ENCODE results near the gene TGFBR1.

Gene TGFBR1

DNA sequence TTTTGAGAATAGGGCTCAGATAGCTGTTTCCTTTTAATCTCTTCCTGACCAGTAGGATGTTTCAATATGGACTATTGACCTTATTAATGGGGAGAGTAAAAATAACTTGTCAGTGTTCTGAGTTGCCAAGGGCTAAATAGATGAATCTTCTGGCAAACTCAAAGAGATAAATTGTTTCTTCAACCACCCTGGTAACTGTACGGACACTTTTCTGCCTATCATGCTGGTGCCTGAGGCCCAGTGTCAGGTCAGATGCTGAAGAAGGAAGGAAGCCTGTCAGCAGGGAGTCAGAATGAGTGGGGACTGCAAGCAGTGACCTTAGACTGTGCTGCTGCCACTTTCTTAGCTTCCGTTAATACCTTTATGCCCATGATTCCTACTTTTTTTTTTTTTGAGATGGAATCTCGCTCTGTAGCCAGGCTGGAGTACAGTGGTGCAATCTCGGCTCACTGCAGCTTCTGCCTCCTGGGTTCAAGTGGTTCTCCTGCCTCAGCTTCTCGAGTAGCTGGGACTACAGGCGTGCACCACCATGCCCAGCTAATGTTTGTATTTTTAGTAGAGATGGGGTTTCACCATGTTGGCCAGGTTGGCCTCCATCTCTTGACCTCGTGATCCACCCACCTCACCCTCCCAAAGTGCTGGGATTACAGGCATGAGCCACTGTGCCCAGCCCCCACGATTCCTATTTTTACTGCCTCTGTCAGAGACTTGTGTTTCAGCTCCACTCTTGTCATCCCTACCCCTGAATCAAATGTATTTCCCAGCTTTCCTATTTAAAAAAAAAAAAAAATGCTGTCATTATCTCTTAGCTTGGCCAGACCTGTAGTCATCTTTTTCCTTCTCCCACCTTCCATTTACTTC lies 33.7 kb downstream of the TGFBR1 start:
- no peak for DNase-seq

DNA sequence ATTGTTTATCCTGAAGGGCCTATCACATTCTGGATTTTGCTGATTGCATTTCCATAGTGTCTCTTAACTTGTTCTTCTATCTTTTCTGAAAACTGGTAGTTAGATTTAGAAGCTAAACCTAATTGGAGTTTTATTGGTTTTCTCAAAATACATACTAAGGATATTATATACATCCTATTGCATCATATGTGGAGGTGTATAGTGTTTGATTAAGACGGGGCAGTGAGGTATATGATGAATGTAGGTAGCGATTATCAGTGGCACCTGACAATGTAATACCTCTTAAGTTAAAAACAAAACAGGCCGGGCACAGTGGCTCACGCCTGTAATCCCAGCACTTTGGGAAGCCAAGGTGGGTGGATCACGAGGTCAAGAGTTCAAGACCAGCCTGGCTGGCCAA lies 35.0 kb downstream of the TGFBR1 start:
- DNase-seq, result no peak

DNA sequence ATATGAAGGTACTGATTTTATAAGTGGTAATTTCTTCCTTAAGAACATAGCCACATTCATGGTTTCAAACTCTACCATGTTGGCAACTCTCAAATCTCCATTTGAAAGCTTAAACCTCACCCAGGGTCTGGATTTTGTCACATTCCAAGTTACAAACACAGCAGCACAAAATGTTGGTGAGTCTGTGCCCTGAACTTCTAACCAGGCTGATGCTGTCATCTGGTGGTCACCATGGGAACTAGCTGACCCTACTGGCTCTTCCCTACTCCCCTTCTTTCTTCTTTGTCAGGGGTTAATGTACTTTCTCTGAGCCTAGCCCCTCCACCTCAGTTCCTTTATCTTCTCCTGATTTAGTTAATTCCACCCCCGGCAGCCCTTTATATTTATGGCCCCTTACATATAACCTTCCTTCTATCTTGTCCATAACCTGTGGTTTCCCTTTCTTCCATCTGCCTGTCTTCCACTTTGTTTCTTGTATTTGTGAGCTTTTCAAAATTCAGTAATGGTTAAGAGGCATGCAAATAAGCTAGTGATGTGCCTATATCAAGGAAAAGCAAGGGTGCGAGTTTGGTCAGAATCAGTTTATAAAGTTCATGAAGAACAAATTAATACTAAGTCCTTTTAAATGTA lies 35.9 kb downstream of the TGFBR1 start:
- DNase-seq, result peak; percentile 17

DNA sequence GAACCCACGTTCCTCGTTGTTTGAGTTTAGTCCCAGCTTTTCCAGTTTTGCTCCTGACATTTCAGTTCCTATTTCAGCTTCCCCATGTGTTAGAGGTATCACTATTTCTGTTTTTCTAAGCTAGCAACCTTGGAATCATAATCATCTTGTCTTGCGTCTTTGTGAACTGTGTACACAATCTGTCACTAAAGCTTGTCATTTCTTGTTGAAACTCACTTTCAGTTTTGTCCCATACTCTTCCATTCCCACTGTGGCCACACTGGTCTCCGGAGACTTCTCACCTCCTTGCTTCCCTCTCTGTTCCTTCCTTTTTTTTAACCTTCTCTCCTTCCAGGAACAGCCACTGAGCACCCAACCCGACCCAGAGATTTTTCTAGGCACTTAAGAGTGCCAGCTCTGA lies 36.9 kb downstream of the TGFBR1 start:
- DNase-seq, result no peak

DNA sequence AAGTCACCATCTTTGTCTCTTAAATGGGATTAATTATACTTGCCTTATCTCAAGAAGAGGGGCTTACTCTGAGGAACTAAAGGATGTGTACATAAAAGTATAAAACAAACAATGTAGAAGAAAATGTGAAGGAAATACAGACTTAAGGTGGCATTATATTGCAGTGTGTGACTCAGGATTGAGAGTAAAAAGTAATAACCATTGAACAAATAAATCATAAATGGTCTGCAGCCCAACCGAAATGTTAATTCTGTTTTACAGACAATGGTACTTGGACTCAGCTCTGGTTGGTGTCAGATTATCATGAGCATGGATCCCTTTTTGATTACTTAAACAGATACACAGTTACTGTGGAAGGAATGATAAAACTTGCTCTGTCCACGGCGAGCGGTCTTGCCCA lies 37.4 kb downstream of the TGFBR1 start:
- DNase-seq, result no peak

DNA sequence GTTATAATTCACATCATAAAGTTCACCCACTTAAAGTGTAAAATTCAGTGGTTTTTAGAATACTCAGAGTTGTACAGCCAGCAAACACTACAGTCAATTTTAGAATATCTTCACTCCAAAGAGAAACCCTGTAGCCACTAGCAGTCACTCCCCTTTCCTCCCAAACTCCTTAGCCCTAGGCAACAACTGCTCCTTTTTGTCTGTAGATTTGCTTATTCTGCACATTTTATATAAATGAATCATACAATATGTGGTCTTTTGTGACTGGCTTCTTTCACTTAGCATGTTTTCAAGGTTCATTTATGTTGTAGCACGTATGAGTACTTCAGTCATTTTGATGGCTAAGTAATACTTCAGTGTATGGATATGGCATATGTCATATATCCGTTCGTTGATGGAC lies 38.7 kb downstream of the TGFBR1 start:
- no peak for DNase-seq

DNA sequence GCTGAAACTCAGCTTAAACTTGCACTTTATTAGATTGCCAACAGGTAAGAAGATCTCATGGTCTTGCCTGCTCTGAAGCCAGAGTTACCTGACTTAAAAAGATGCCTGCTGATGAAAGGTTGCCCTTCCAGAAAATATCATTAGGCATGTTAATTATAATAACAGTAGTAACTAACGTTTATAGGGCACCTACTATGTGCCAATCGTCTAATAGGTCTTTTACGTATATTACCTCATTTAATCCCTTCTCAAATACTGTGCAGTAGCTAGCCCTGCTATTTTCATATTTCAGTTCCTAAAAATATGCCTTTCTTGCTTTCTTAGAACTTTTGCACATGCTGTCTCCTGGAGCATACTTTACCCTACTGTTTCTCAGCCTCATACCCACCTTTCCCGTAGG lies 40.1 kb downstream of the TGFBR1 start:
- DNase-seq, result no peak

DNA sequence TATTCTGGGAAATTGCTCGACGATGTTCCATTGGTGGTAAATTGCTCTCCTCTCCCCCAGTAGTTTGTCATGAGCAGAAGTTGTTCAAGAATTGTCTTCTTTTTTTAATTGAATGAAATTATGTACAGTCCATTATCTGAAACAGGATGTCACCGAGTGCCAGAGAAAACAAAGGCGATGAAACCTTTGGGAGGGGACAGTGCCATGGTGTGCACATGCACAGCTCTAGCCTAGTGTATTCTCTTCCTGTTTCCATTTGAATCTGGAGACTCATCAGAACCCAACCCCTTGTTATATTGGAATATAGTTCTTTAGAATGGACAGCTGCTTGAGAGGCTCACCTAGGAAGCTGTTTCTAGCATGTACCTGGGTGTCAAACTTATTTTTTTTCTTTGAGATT lies 41.7 kb downstream of the TGFBR1 start:
- DNase-seq, result no peak

DNA sequence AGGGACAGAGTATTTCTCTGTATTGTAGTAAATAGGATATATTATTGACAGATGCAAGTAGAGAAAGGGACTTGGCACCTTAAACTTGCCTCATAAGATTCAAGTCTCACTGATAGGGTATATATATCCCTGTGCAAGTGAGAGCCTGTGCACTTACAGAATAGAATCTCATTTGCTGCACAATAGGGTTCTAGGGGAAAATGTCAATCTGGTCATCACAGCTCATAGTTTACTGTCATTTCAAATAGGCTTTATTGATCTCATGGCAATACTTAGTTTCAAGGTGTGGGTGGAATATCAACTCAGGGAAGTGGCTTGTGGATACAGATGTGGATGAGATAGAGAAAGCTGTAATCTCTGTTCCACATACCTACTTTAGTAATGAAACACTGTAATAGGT lies 42.3 kb downstream of the TGFBR1 start:
- DNase-seq, result no peak

DNA sequence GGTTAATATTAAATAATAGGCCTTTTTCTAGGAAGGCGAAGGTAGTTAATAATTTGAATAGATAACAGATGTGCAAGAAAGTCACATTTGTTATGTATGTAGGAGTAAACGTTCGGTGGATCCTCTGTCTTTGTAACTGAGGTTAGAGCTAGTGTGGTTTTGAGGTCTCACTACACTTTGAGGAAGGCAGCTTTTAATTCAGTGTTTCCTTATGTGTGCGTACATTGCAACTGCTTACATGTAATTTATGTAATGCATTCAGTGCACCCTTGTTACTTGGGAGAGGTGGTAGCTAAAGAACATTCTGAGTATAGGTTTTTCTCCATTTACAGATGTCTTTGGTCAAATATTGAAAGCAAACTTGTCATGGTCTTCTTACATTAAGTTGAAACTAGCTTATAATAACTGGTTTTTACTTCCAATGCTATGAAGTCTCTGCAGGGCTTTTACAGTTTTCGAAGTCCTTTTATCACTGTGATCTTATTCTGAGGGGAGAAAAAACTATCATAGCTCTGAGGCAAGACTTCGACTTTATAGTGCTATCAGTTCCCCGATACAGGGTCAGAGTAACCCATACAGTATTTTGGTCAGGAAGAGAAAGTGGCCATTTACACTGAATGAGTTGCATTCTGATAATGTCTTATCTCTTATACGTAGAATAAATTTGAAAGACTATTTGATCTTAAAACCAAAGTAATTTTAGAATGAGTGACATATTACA lies 45.7 kb downstream of the TGFBR1 start:
- no peak for DNase-seq

DNA sequence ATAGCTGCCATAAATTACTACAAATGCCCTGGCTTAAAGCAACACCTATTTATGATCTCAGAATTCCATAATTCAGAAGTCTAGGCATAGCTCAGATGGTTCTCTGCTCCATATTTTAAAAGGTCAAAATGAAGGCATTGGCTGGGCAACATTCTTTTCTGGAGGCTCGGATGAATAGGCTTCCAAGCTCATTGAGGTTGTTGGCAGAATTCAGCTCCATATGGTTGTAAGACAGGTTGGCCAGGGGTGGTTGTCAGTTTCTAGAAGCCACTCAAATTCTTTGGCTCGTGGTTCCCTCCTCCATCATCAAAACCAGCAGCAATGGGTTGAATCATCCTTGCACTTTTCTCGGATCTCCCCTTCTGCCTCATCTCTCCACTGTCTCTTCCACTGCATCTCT lies 49.4 kb downstream of the TGFBR1 start:
- DNase-seq, result no peak

DNA sequence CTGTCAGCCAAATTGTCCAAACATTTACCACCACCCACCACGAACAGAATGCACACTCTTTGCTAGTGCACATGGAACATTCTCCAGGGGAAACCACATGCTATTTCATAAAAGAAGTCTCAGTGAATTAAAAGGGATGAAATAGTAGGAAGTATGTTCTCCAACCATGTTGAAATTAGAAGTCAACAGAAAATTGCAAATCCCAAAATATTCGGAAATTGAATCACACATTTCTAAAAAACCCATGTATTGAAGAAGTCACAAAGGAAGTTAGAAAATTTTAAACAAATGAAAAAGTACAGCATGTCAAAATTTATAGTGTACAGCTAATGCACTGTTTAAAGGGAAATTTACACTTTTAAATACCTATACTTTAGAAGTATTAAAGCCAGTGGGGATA lies 50.8 kb downstream of the TGFBR1 start:
- DNase-seq, result no peak

DNA sequence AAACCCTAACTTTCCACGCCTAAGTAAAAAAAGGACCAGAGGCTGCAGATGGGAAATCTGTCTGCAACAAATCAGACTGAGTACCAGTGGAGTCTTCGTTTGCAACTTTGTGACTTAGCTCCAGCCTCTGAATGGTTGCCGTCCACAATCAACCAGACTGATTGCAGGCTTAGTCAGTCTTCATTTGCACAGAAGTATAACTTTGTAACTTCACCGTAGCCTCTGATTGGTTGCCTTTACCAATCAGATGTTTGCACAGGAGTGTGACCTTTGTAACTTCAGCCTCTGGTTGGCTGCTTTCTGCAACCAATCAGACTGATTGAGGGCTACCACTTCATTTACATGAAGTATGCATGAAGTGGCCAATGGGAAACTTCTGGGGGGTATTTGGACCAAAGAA lies 53.7 kb downstream of the TGFBR1 start:
- DNase-seq, result no peak

DNA sequence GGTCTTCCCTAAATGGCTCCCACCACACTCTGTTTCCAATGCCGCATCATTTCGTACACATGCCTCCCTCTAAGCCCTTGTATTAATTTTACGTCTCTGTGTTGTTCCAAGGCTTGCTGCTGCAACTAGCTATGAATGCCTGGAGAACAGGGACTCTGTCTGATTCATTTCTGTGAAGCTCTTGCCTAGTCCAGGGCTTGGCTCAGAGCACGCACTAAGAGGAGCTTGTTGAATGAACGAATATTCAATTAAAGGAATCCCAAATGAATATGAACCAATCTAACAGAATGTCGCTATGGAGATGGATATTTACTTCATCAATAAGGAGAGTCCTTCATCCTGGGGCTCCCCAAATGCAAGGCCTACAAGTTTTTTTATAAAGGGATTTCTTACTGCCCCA lies 55.3 kb downstream of the TGFBR1 start:
- DNase-seq, result no peak

DNA sequence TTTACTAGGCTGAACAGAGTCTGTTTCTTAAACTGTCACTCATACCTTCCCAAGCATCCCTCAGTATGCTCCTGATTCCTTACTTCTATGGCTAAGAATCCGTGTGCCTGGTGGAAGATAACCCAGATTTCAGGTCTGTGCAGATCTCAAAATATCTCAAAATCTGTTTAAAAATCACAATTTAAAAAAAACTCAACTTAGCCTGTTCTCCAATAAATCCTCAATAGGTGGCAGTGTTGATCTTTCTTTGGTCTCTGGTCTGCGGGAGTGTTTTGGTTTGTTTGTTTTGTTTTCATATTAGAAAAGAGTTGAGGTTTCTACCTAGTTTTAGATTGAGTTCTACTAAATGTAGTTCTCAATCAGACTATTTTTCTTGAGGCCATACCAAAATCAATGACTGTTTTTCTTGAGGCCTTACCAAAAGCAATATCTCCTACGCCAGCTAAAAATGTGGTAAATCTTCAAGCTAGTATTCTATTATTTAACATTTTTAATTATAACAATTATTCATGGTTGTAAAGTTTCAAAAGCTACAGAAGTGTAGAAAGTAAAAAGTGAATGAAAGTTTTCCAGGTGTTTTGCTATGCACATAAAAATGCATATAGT lies 57.9 kb downstream of the TGFBR1 start:
- peak; percentile 32 for DNase-seq

DNA sequence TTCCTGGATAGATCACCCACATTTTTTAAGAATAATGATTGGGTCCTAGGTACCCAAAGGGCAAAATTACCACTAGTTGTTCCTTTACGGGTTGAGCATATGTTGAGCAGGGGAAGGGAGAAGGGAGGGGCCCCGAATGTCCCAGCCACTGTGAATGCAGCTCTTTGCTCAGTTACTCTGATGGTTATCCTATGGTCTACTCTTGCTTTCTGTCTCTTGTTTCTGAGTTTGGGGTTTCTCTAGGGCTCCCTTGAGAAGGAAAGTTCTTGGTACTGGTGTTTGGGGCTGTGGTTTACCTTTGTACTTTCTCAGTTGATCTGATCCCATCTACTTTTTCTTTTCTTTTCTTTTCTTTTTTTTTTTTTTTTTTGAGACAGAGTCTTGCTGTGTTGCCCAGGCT lies 61.2 kb downstream of the TGFBR1 start:
- DNase-seq, result no peak

DNA sequence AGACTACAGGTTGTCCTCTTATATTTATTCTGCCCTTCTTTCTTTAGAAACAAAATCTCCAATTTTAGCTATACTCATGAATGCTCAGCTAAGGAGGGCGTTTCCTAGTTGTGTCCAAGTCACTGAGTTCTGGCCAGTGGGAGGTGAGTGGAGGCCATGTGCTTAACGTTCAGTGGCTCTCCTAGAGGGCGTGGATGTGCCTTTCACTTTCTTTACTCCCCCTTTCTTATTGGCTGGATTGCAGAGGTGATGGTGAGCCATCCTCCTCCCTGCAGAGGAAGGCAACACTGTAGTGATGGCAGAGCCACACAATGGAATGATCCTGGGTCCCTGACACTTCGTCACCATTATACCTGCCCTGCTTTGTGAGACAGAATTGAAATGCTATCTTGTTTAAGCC lies 62.2 kb downstream of the TGFBR1 start:
- DNase-seq, result no peak

DNA sequence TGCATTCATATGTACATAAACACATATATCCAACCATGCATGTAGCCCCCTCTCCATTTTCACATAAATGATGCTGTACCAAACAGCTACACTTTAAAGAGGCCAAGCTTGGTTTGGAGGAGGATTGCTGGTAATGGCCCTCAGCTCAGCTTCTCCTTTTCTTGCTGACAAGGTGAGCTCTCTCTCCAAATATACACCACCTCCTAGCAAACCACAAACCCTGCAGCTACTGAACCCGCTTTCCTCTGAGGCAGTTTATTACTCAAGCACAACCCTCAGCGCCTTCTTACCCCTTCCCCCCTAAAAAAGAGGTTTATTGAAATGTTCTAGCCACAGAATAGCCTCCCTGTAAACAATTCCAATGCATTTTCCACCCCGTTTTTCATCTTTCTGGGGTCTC lies 62.8 kb downstream of the TGFBR1 start:
- DNase-seq, result no peak

DNA sequence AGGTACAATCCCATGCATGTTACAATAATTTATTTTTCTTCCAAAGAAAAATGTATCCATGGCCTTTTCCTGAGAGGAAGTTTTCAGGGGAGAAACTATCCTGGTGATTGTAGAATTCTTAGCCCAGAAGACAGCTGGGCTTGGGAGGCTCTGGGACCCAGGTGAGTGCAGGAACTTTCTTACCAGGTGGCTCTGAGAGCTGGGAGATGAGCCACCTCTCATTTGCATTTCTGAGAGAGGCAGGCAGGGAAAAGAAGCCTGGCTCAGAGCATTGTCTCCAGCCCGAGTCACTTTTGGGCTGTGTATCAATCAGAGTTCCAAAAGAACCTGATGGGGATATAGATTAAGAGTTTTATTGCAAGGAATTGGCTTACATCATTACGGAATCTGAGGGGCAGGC lies 64.2 kb downstream of the TGFBR1 start:
- no peak for DNase-seq

DNA sequence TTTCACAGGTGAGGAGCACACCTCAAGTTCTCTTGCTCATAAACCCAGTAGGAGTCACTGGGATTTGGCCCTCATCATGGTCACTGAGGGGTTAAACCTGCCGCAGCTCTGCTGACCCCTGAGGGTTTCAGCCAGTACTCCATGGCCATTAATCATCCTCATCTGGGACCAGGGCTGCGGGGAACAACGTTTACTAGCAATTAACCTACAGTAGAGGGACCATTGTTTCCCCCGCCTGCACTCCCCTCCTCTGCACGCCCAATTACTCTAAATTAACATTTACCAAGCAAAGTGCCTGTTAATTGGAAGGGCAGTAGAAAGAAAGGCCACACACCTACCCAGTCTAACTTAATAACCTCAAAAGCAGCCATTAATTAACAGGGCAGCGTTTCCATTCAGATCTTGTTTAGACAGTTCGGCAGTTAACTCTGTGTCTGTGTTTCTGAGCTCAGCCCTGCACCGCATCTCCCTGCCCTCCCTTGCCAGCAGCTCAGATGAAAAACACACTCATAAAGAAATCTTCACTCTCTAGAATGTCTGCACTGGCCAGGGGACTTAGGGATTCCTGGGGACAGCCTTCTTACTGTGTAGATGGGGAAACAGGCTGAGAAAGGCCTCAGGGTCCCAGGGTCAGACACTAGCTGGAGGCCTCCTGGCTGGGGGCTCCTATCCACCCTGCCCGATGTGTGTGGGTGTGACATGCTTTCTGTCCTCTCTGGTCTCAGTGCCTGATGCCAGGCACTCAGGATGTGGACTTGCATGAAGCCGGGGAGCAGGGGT lies 65.3 kb downstream of the TGFBR1 start:
- peak; percentile 39 for DNase-seq

DNA sequence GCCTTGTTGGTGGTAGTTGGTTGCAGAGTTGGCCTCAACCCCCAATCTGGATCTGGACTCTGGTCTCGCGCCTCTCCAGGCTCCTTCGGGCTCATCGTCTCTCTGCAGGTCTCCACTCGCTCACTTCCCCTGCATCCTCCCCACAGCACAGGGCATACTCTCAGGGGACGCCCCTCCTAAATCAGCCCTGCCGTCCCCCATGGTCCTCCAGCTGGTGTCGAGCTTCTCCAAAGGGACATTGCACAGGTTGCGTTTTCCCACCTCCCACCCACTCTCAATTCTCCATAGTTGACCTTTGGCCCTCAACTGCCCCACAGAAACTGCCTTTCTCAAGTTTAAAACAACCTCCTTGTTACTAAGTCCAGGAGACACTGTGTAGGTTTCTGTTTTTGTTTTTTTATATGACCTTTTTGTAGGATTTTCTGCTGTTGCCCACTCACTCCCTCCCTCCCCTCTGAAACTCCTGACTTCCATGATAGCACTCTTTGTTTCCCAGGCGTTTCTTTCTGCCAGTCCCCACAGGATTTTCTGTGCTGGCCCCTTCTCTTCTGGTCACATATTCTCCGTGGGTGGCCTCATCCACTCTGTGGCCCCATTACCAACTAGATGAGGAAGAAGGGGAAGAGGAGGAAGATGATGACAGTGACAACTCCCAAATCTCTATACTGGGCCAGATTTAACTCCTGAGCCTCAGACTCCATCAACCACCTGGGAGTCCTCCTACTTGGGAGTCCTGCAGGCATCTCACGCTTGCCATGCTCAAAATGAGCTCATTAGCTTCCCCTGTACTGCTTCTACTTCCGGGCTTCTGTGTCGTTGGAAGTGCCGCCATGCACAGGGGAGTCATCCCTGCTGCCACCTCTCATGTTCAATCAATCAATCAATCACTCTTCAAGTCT lies 66.6 kb downstream of the TGFBR1 start:
- no peak for DNase-seq
